GM19023 (cell line): ENCODE results near the gene PAK3.

Source experiments
- ATAC-seq: cut with Tn5 transposase; IDR thresholded peaks from one replicate; pipeline ENCODE4 v1.9.1; 2021; ENCODE audit warnings: mild to moderate bottlenecking, moderate library complexity; ENCODE audit not compliant: unreplicated experiment

Gene PAK3

GRCh38 chrX:111129921-111130320, 33.9 kb downstream of the PAK3 start:
- no peak for ATAC-seq

- ATAC-seq: no peak
Measured at GRCh38 chrX:111131572-111131971, 35.6 kb downstream of the PAK3 start.

- no peak for ATAC-seq
Measured at GRCh38 chrX:111133389-111133788, 37.4 kb downstream of the PAK3 start.

- no peak for ATAC-seq
Measured at GRCh38 chrX:111145878-111146277, 49.9 kb downstream of the PAK3 start.

- no peak for ATAC-seq
Measured at GRCh38 chrX:111151764-111152163, 55.8 kb downstream of the PAK3 start.

- ATAC-seq: no peak
Measured at GRCh38 chrX:111159232-111159631, 63.2 kb downstream of the PAK3 start.

GRCh38 chrX:111164728-111165127, 68.7 kb downstream of the PAK3 start:
- no peak for ATAC-seq

- ATAC-seq: no peak
Measured at GRCh38 chrX:111165902-111166301, 69.9 kb downstream of the PAK3 start.

GRCh38 chrX:111167334-111167733, 71.3 kb downstream of the PAK3 start:
- ATAC-seq: no peak

GRCh38 chrX:111168314-111168713, 72.3 kb downstream of the PAK3 start:
- no peak for ATAC-seq

GRCh38 chrX:111169141-111169540, 73.2 kb downstream of the PAK3 start:
- ATAC-seq: no peak

- ATAC-seq: no peak
Measured at GRCh38 chrX:111170017-111170416, 74.0 kb downstream of the PAK3 start.

- ATAC-seq: no peak
Measured at GRCh38 chrX:111180750-111181240, 84.8 kb downstream of the PAK3 start.

GRCh38 chrX:111181951-111182350, 86.0 kb downstream of the PAK3 start:
- no peak for ATAC-seq

GRCh38 chrX:111182997-111183396, 87.0 kb downstream of the PAK3 start:
- ATAC-seq: no peak

- no peak for ATAC-seq
Measured at GRCh38 chrX:111191598-111191997, 95.6 kb downstream of the PAK3 start.

GRCh38 chrX:111199505-111199904, 103.5 kb downstream of the PAK3 start:
- ATAC-seq: no peak

GRCh38 chrX:111200327-111200726, 104.3 kb downstream of the PAK3 start:
- ATAC-seq: no peak

- ATAC-seq: no peak
Measured at GRCh38 chrX:111207851-111208250, 111.9 kb downstream of the PAK3 start.

- ATAC-seq: no peak
Measured at GRCh38 chrX:111216293-111216801, 120.4 kb downstream of the PAK3 start.

- no peak for ATAC-seq
Measured at GRCh38 chrX:111244235-111244750, 148.3 kb downstream of the PAK3 start.

- ATAC-seq: no peak
Measured at GRCh38 chrX:111254896-111255693, 159.1 kb downstream of the PAK3 start.
